ENCODE results near the gene RPL14. TPM values are rescaled to one million over a fixed set of nuclear protein-coding genes. Genes with fewer than 3 reads are reported as not detected.

Gene RPL14
- total and polyA plus RNA-seq, 4 donors, result 82.6 to 383 (median 185) TPM

- Histone ChIP-seq H3K9ac (ENCODE audit: low read depth in 1 of 2, low read length in 2 of 2) (peak overlapping the region in 1 of 2 donors; percentile 87), H3K36me3 (ENCODE audit: control insufficient read depth in 4 of 4, insufficient read depth in 3 of 4, low read depth in 1 of 4, low read length in 3 of 4) (peaks cover 0 to 2% (median 0%) of the 10 kb centered on the region in 4 donors), H3K27me3 (ENCODE audit: control insufficient read depth in 4 of 4, insufficient read depth in 4 of 4, low read length in 3 of 4) (no peaks in the 10 kb centered on the region), H3K9me3 (ENCODE audit: control insufficient read depth in 4 of 4, low read length in 3 of 4) (no peaks in the 10 kb centered on the region), H3K4me3 (ENCODE audit: low read depth in 1 of 3, low read length in 3 of 3) (peak overlapping the region in 2 of 3 donors; percentile 52 to 86), H3K4me1 (ENCODE audit: control insufficient read depth in 4 of 4, insufficient read depth in 4 of 4, low read length in 3 of 4) (peaks cover 0 to 29% (median 15%) of the 10 kb centered on the region in 4 donors), H3K27ac (ENCODE audit: low read depth in 1 of 2, low read length in 2 of 2) (peak overlapping the region in 1 of 2 donors; percentile 98)
- DNase-seq (ENCODE audit: low spot score), result no peak
- WGBS, result 90% methylated on average over 1 of the region's 1 CpG
- TF ChIP-seq NR2F2 (IDR thresholded peaks at IDR 0.05) (no peak), SP1 (IDR thresholded peaks at IDR 0.05) (no peak), FOXA1 (IDR thresholded peaks at IDR 0.05) (no peak)
These were observed 5.1 kb upstream of the RPL14 start for GRCh38 chr3:40452057-40452456.

DNA sequence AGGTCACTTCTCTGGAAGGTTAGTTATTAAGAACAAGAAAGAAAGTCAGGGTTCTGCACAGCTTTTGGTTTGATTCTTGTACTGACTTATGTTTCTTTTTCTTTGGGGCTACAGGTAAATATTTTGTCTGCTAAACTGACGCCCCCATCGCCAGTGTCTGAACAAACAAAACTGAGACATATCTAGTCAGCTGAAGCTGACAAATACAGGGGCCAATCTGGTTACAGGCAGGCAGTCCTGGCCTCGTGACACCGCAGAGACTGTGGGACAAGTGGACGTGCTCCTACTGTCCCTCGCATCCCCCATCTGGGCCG is 4.6 kb upstream of the RPL14 start:
- Histone ChIP-seq H3K4me3 (ENCODE audit: low read depth in 1 of 3, low read length in 3 of 3) (peak overlapping the region; percentile 45 to 86 (median 52)), H3K27me3 (ENCODE audit: control insufficient read depth in 4 of 4, insufficient read depth in 4 of 4, low read length in 3 of 4) (no peaks in the 10 kb centered on the region), H3K9ac (ENCODE audit: low read depth in 1 of 2, low read length in 2 of 2) (peak overlapping the region; percentile 24 to 87), H3K4me1 (ENCODE audit: control insufficient read depth in 4 of 4, insufficient read depth in 4 of 4, low read length in 3 of 4) (peaks cover 0 to 30% (median 15%) of the 10 kb centered on the region in 4 donors), H3K36me3 (ENCODE audit: control insufficient read depth in 4 of 4, insufficient read depth in 3 of 4, low read depth in 1 of 4, low read length in 3 of 4) (peaks cover 0 to 2% (median 0%) of the 10 kb centered on the region in 4 donors), H3K9me3 (ENCODE audit: control insufficient read depth in 4 of 4, low read length in 3 of 4) (no peaks in the 10 kb centered on the region), H3K27ac (ENCODE audit: low read depth in 1 of 2, low read length in 2 of 2) (peak overlapping the region; percentile 78 to 98)
- 2% methylated on average over 7 of the region's 7 CpGs for WGBS
- no peak for DNase-seq (ENCODE audit: low spot score)
- TF ChIP-seq JUND (IDR thresholded peaks at IDR 0.05) (no peak), RXRA (IDR thresholded peaks at IDR 0.05) (no peak), NR2F2 (IDR thresholded peaks at IDR 0.05) (no peak), TAF1 (conservative IDR thresholded peaks at IDR 0.05) (peak; percentile 11), MAX (IDR thresholded peaks at IDR 0.05) (no peak), ZBTB33 (IDR thresholded peaks at IDR 0.05) (no peak)

DNA sequence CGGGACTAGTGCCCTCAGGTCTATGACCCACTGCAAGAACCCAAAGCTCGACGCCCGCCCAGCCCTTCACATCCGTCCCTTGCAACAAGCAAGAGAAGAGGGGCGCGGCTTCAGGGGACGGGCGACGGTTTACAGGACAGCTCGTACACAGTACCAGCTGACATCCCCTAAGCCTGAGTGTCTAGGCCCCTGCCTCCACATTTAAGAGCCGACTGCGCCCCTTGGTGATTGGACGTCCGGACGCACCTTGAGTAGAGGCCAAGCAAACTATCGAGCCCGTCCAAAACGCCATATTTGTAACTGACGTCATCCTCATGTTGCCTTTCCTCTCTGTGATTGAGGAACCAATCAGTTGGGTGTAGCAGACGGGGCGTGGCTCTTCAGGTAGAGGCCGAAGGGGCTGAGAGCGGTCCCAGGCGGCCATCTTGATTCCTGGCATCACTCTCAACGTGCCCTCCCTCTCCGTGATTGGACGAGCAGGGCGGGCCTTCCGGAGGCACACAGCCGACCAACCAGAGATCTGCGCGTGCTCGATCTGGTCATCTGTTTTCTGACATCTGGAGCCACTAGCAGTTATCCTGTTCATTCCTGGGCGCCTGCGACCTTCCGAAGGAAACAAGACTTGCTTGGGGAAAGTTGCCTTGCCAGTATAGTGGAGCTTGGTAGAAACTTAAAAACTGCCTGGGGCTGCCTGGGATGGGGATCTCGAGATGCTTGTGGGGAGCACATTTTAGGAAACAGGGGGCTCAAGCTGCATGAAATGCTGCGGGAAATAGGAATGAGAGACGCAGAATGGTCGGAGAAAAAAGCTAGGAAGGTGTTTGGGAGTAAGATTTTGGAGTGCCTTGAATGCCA is 4.0 kb upstream of the RPL14 start:
- peak overlapping the region; percentile 78 to 98 for H3K27ac ChIP-seq (ENCODE audit: low read depth in 1 of 2, low read length in 2 of 2)
- H3K27me3 ChIP-seq (ENCODE audit: control insufficient read depth in 4 of 4, insufficient read depth in 4 of 4, low read length in 3 of 4), result no peaks in the 10 kb centered on the region
- peak overlapping the region; percentile 57 to 86 (median 63) for H3K4me3 ChIP-seq (ENCODE audit: low read depth in 1 of 3, low read length in 3 of 3)
- H3K9ac ChIP-seq (ENCODE audit: low read depth in 1 of 2, low read length in 2 of 2), result peak overlapping the region; percentile 75 to 87
- under 1% methylated on average over 41 of the region's 41 CpGs for WGBS
- no peaks in the 10 kb centered on the region for H3K9me3 ChIP-seq (ENCODE audit: control insufficient read depth in 4 of 4, low read length in 3 of 4)
- peaks cover 0 to 36% (median 17%) of the 10 kb centered on the region in 4 donors for H3K4me1 ChIP-seq (ENCODE audit: control insufficient read depth in 4 of 4, insufficient read depth in 4 of 4, low read length in 3 of 4)
- peaks cover 0 to 2% (median 0%) of the 10 kb centered on the region in 4 donors for H3K36me3 ChIP-seq (ENCODE audit: control insufficient read depth in 4 of 4, insufficient read depth in 3 of 4, low read depth in 1 of 4, low read length in 3 of 4)
- peak; percentile 93 for DNase-seq (ENCODE audit: low spot score)
- TF ChIP-seq MAX (IDR thresholded peaks at IDR 0.05), result peak; percentile 72
- no peak for TF ChIP-seq FOXA1 (IDR thresholded peaks at IDR 0.05)
- peak; percentile 95 for TF ChIP-seq TAF1 (conservative IDR thresholded peaks at IDR 0.05)
- TF ChIP-seq JUND (IDR thresholded peaks at IDR 0.05), result peak; percentile 78 to 92
- peak; percentile 43 for TF ChIP-seq ZBTB33 (IDR thresholded peaks at IDR 0.05)
- no peak for TF ChIP-seq NR2F2 (IDR thresholded peaks at IDR 0.05)
- peak; percentile 85 for TF ChIP-seq SP1 (IDR thresholded peaks at IDR 0.05)
- TF ChIP-seq YY1 (IDR thresholded peaks at IDR 0.05), result peak; percentile 100
- TF ChIP-seq, protein P1, sequence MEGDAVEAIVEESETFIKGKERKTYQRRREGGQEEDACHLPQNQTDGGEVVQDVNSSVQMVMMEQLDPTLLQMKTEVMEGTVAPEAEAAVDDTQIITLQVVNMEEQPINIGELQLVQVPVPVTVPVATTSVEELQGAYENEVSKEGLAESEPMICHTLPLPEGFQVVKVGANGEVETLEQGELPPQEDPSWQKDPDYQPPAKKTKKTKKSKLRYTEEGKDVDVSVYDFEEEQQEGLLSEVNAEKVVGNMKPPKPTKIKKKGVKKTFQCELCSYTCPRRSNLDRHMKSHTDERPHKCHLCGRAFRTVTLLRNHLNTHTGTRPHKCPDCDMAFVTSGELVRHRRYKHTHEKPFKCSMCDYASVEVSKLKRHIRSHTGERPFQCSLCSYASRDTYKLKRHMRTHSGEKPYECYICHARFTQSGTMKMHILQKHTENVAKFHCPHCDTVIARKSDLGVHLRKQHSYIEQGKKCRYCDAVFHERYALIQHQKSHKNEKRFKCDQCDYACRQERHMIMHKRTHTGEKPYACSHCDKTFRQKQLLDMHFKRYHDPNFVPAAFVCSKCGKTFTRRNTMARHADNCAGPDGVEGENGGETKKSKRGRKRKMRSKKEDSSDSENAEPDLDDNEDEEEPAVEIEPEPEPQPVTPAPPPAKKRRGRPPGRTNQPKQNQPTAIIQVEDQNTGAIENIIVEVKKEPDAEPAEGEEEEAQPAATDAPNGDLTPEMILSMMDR (IDR thresholded peaks at IDR 0.05; ENCODE audit: low read depth, low read length, missing input control), result no peak
- peak in 1 of 2 donors; percentile 22 for TF ChIP-seq RAD21 (IDR thresholded peaks at IDR 0.05)
- TF ChIP-seq EGR1 (IDR thresholded peaks at IDR 0.05; ENCODE audit: low read depth in 2 of 2), result no peak
- TF ChIP-seq FOXA2 (IDR thresholded peaks at IDR 0.05), result no peak
- TF ChIP-seq HNF4G (IDR thresholded peaks at IDR 0.05), result no peak
- peak; percentile 71 for TF ChIP-seq ATF3 (IDR thresholded peaks at IDR 0.05)
- TF ChIP-seq RXRA (IDR thresholded peaks at IDR 0.05), result peak; percentile 88 to 93
- TF ChIP-seq GABPA (IDR thresholded peaks at IDR 0.05 in 1 of 2, conservative IDR thresholded peaks at IDR 0.05 in 1 of 2), result peak in 1 of 2 donors; percentile 83
- peak in 1 of 2 donors; percentile 39 for TF ChIP-seq HNF4A (conservative IDR thresholded peaks at IDR 0.05)
